Measurements from ENCODE around the gene ZNF426.

DNA sequence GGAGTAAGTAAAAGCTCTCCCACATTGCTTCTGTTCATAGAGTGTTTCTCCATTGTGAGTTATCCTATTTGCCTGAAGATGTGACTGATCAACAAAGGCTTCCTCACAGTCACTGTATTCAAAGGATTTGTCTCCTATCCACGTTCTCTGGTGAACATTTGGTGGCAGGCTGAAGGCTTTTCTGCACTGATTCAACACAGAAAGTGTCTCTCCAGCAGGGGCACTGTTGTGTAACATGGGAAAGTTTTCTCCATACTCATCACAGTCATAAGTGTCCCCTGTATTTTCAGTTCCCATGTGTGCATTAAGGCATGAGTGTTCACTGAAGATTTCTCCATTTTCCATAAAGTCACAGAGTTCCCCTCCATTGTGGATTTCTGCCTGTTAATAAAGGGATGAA lies 28.3 kb upstream of the ZNF426 start:
- TF ChIP-seq, protein P1, sequence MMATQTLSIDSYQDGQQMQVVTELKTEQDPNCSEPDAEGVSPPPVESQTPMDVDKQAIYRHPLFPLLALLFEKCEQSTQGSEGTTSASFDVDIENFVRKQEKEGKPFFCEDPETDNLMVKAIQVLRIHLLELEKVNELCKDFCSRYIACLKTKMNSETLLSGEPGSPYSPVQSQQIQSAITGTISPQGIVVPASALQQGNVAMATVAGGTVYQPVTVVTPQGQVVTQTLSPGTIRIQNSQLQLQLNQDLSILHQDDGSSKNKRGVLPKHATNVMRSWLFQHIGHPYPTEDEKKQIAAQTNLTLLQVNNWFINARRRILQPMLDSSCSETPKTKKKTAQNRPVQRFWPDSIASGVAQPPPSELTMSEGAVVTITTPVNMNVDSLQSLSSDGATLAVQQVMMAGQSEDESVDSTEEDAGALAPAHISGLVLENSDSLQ (IDR thresholded peaks at IDR 0.05), result no peak
- TF ChIP-seq FOXA1 (IDR thresholded peaks at IDR 0.05), result no peak
- TF ChIP-seq NFRKB (IDR thresholded peaks at IDR 0.05), result no peak
- TF ChIP-seq FOXK2 (IDR thresholded peaks at IDR 0.05), result no peak
- TF ChIP-seq BHLHE40 (IDR thresholded peaks at IDR 0.05; ENCODE audit: borderline replicate concordance), result no peak
- TF ChIP-seq HDGF (IDR thresholded peaks at IDR 0.05; ENCODE audit: borderline replicate concordance), result no peak
- TF ChIP-seq SUZ12 (IDR thresholded peaks at IDR 0.05), result no peak
- no peak for TF ChIP-seq SP1 (IDR thresholded peaks at IDR 0.05)
- no peak for TF ChIP-seq ARNT (IDR thresholded peaks at IDR 0.05)
- no peak for TF ChIP-seq TARDBP (IDR thresholded peaks at IDR 0.05)

Data from HEK293T (cell line).